Measurements from ENCODE around the gene PDZD2.

GRCh38 chr5:31768046-31768445 is 129.1 kb downstream of the PDZD2 start:
- TF ChIP-seq, protein P1, sequence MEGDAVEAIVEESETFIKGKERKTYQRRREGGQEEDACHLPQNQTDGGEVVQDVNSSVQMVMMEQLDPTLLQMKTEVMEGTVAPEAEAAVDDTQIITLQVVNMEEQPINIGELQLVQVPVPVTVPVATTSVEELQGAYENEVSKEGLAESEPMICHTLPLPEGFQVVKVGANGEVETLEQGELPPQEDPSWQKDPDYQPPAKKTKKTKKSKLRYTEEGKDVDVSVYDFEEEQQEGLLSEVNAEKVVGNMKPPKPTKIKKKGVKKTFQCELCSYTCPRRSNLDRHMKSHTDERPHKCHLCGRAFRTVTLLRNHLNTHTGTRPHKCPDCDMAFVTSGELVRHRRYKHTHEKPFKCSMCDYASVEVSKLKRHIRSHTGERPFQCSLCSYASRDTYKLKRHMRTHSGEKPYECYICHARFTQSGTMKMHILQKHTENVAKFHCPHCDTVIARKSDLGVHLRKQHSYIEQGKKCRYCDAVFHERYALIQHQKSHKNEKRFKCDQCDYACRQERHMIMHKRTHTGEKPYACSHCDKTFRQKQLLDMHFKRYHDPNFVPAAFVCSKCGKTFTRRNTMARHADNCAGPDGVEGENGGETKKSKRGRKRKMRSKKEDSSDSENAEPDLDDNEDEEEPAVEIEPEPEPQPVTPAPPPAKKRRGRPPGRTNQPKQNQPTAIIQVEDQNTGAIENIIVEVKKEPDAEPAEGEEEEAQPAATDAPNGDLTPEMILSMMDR (IDR thresholded peaks at IDR 0.05): no peak
- no peak for TF ChIP-seq ZFX (IDR thresholded peaks at IDR 0.05; ENCODE audit: borderline replicate concordance)

Data from 22Rv1 (cell line).